ENCODE data around the gene STAB2. TPM values are rescaled to one million over a fixed set of nuclear protein-coding genes. Genes with fewer than 3 reads are reported as not detected.

The STAB2 gene
- total RNA-seq, 2 experiments from 2014 or later: not detected

DNA sequence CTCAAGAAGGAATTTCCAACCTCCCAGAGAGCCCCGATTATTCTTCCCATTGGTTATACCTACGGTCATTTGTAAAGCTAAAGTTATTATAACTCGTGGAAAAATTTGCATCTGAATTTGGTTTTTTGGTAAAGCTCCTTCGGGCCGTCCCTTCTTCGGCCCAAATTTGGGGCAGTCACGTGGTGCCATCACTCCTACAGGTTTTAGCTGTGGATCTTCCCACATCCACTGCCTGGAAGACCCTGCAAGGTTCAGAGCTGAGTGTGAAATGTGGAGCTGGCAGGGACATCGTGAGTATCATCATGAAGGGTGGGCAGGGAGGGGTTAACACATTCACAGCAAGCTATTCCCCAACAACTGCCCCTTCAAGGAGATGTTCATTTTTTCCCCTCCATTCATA is 148.2 kb downstream of the STAB2 start:
- CTCF ChIA-PET (ENCODE audit: unreplicated experiment): no interaction called here
- no TSS peak for BruUV-seq (replicated peaks)

DNA sequence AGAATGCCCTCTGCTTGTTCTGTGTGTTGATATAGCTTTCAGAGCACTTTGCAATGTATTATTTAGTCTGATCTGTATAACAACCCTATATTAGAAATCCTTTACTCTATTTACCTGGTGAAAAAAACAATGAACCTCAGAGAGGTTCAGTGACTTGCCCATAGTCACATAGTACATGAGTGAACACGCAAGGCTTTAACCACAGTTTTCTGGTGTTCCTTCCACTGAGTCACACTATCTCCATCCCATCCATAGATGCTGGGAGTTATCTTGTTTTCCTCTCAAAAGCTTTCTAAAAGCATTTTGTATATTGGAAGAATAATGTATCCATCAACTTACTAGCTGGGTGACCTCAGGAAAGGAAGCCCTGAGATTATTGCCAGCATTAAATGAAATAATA is 149.5 kb downstream of the STAB2 start:
- Histone ChIP-seq H3K27ac (ENCODE audit: low read depth, low read length, poor library complexity, severe bottlenecking) (no peak overlapping the region), H3K4me1 (ENCODE audit: insufficient read depth, low read length, poor library complexity, severe bottlenecking) (no peaks in the 10 kb centered on the region), H3K4me3 (ENCODE audit: low read depth, low read length, poor library complexity, severe bottlenecking) (no peak overlapping the region), H3K79me2 (ENCODE audit: insufficient read depth, low read depth, low read length) (no peaks in the 10 kb centered on the region), H2AFZ (ENCODE audit: low read length) (no peak overlapping the region), H3K9me3 (ENCODE audit: low read length) (no peaks in the 10 kb centered on the region), H3K4me2 (ENCODE audit: low read length) (no peak overlapping the region), H4K20me1 (ENCODE audit: insufficient read depth, low read length) (no peaks in the 10 kb centered on the region), H3K36me3 (ENCODE audit: insufficient read depth, low read length) (no peaks in the 10 kb centered on the region), H3K9me2 (ENCODE audit: insufficient read depth, low read length) (no peaks in the 10 kb centered on the region)
- TF ChIP-seq, protein P1, sequence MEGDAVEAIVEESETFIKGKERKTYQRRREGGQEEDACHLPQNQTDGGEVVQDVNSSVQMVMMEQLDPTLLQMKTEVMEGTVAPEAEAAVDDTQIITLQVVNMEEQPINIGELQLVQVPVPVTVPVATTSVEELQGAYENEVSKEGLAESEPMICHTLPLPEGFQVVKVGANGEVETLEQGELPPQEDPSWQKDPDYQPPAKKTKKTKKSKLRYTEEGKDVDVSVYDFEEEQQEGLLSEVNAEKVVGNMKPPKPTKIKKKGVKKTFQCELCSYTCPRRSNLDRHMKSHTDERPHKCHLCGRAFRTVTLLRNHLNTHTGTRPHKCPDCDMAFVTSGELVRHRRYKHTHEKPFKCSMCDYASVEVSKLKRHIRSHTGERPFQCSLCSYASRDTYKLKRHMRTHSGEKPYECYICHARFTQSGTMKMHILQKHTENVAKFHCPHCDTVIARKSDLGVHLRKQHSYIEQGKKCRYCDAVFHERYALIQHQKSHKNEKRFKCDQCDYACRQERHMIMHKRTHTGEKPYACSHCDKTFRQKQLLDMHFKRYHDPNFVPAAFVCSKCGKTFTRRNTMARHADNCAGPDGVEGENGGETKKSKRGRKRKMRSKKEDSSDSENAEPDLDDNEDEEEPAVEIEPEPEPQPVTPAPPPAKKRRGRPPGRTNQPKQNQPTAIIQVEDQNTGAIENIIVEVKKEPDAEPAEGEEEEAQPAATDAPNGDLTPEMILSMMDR (conservative IDR thresholded peaks at IDR 0.05; ENCODE audit: low read length): no peak
- intact Hi-C loops (cut with micrococcal nuclease; ENCODE audit: unreplicated experiment): no loop called here
- DNase-seq (ENCODE audit: low spot score): no peak
- ChIA-PET CTCF (ENCODE audit: unreplicated experiment) (no interaction called here), POLR2A (no interaction called here)
- no TSS peak for BruUV-seq (replicated peaks)

More for the DNA sequence above, 148.2 kb downstream of the STAB2 start:
- no peaks in the 10 kb centered on the region for H4K20me1 ChIP-seq (ENCODE audit: insufficient read depth, low read length)
- intact Hi-C loops (cut with micrococcal nuclease; ENCODE audit: unreplicated experiment): no loop called here
- TF ChIP-seq EZH2phosphoT487 (IDR thresholded peaks at IDR 0.05; ENCODE audit: borderline replicate concordance, low read depth, low read length): no peak
- TF ChIP-seq, protein P1 (conservative IDR thresholded peaks at IDR 0.05; ENCODE audit: low read length): no peak
- POLR2A ChIA-PET: no interaction called here
- H2AFZ ChIP-seq (ENCODE audit: low read length): no peak overlapping the region
- H3K27ac ChIP-seq (ENCODE audit: low read depth, low read length, poor library complexity, severe bottlenecking): no peak overlapping the region
- no peaks in the 10 kb centered on the region for H3K36me3 ChIP-seq (ENCODE audit: insufficient read depth, low read length)
- no peaks in the 10 kb centered on the region for H3K4me1 ChIP-seq (ENCODE audit: insufficient read depth, low read length, poor library complexity, severe bottlenecking)
- H3K9me3 ChIP-seq (ENCODE audit: low read length): no peaks in the 10 kb centered on the region
- no peaks in the 10 kb centered on the region for H3K79me2 ChIP-seq (ENCODE audit: insufficient read depth, low read depth, low read length)
- H3K4me2 ChIP-seq (ENCODE audit: low read length): no peak overlapping the region
- H3K4me3 ChIP-seq (ENCODE audit: low read depth, low read length, poor library complexity, severe bottlenecking): no peak overlapping the region
- no peak for DNase-seq (ENCODE audit: low spot score)
- H3K9me2 ChIP-seq (ENCODE audit: insufficient read depth, low read length): no peaks in the 10 kb centered on the region

DNA sequence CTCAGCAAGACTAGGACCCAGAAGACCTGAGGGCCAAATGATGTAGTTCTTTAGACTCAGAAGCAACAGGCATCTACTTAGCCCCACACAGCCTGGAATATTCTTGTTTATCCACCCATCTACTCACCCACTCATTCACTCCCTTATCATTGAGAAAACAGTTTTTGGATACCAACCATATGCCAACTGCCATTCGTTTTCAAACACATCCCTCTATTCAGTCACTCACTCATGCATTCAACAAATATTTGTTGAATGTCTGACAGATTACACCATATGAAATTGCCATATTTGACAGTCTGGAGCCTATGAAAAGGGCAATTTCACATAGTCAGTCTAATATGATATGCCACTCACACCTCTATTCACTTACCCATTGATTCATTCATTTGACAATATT is 150.8 kb downstream of the STAB2 start:
- POLR2A ChIA-PET: no interaction called here
- H3K4me1 ChIP-seq (ENCODE audit: insufficient read depth, low read length, poor library complexity, severe bottlenecking): no peaks in the 10 kb centered on the region
- H3K4me3 ChIP-seq (ENCODE audit: low read depth, low read length, poor library complexity, severe bottlenecking): no peak overlapping the region
- H4K20me1 ChIP-seq (ENCODE audit: insufficient read depth, low read length): no peaks in the 10 kb centered on the region
- H3K27ac ChIP-seq (ENCODE audit: low read depth, low read length, poor library complexity, severe bottlenecking): no peak overlapping the region
- intact Hi-C loops (cut with micrococcal nuclease; ENCODE audit: unreplicated experiment): no loop called here
- H3K4me2 ChIP-seq (ENCODE audit: low read length): no peak overlapping the region
- H2AFZ ChIP-seq (ENCODE audit: low read length): no peak overlapping the region
- BruUV-seq (replicated peaks): no TSS peak
- CTCF ChIA-PET (ENCODE audit: unreplicated experiment): no interaction called here
- TF ChIP-seq, protein P1 (conservative IDR thresholded peaks at IDR 0.05; ENCODE audit: low read length): no peak
- TF ChIP-seq EZH2phosphoT487 (IDR thresholded peaks at IDR 0.05; ENCODE audit: borderline replicate concordance, low read depth, low read length): no peak
- no peaks in the 10 kb centered on the region for H3K79me2 ChIP-seq (ENCODE audit: insufficient read depth, low read depth, low read length)
- H3K36me3 ChIP-seq (ENCODE audit: insufficient read depth, low read length): no peaks in the 10 kb centered on the region
- no peaks in the 10 kb centered on the region for H3K9me2 ChIP-seq (ENCODE audit: insufficient read depth, low read length)
- DNase-seq (ENCODE audit: low spot score): no peak
- H3K9me3 ChIP-seq (ENCODE audit: low read length): no peaks in the 10 kb centered on the region
